Umbilical cord (tissue), 2 donors: ENCODE results near the gene RBM8A. TPM values are rescaled to one million over a fixed set of nuclear protein-coding genes. Genes with fewer than 3 reads are reported as not detected.

Source experiments
- DNase-seq: peaks from one replicate; pipeline ENCODE4 v3.0.0-alpha.2; 2015; ENCODE audit warnings: low spot score
- total RNA-seq: library from RNA; depleted of rRNA; stranded (reverse); fragments of >200 nt; gene quantifications from one replicate; pipeline ENCODE4 v1.2.3, GENCODE V29; 2014; ENCODE audit warnings: low replicate concordance; ENCODE audit not compliant: insufficient read depth

Gene RBM8A
- total RNA-seq, 1 donor from 2014 or later: 106 TPM

- no peak for DNase-seq
Measured at GRCh38 chr1:145884675-145885074, 42.6 kb downstream of the RBM8A start.

DNA sequence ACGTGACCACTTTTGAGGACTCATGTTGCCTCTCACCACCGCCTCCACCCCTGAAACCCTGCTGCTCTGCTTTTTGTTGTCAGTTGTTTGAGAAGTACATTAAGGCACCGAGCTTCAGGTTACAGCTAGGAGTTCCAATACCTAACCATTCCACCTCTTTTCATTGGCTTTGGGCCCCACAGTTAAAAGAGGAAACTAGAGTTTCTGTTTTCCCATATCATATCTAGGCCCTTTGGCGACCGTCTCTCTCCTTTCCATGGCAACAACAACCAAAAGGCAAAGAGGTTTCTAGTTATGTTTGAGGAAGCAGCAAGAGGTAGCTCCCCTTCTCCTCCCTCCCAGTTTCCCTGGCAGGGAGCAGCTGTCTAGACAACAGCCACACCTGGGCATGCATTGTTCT, 47.5 kb downstream of the RBM8A start:
- DNase-seq: no peak

DNA sequence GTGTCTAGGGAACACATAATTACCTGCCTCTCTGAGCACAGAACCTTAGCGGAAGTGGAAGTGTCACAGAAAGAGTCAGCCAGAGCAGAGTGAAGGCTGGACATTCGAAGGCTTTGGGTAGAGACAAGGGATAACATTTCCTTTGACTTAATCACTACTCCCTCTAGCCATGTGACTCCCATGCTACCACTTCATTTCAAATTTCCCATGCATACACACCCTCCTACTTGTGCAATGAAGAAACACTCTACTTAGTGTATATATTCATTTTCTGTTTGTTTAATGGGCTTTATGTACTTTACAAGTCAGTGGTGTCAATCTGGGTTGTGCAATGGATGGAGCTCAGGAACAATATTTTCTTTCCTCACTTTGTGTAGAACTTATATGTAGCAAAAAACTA, 48.6 kb downstream of the RBM8A start:
- no peak for DNase-seq

DNA sequence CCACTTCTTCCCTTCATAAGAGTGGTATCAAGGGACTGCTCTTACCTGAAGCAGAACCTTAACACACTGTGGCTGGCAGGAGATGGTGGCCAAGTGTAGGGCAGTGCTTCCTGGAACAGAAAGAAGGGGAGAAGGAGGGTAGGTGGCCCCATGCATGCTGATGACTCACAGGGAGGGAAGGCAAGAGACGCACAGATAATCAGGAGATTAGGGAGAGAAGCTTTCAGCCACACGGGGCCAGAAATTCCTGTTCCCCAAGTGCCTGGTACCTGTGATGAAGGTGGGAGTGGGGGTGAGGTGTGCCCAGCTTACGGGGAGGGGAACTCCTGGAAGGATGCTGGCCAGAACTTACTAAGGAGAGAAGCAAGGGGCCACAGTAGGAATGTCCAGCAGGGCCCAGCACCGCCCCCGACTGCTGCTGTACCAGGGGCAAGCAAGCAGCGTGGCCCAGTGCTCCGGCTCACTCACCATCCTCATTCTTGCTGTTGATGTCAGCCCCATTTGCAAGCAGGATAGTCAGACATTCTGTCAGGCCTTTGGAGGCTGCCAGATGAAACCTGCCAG, 49.3 kb downstream of the RBM8A start:
- peak; percentile 22 for DNase-seq

GRCh38 chr1:145874646-145875045, 52.6 kb downstream of the RBM8A start:
- no peak for DNase-seq

- DNase-seq: peak; percentile 70
Measured at GRCh38 chr1:145871994-145872924, 55.0 kb downstream of the RBM8A start.

Other genes starting within 250 kb of the RBM8A start
- gene PDZK1, start 220.1 kb downstream of the RBM8A start, total RNA-seq: 16.6 TPM
- gene CD160, start 208.0 kb downstream of the RBM8A start, total RNA-seq: 6.5 TPM
- gene RNF115, start 103.4 kb downstream of the RBM8A start, total RNA-seq: 29.9 TPM
- gene POLR3C, start 103.3 kb downstream of the RBM8A start, total RNA-seq: 23.1 TPM
- gene NUDT17, start 81.9 kb downstream of the RBM8A start, total RNA-seq: 4.3 TPM
- 10.6 TPM for gene PIAS3, start 68.4 kb downstream of the RBM8A start, total RNA-seq
- gene ANKRD35, start 41.6 kb downstream of the RBM8A start, total RNA-seq: 0.72 TPM
- gene ITGA10, start 17.4 kb downstream of the RBM8A start, total RNA-seq: 10.6 TPM
- gene PEX11B, start 8.8 kb downstream of the RBM8A start, total RNA-seq: 34.9 TPM
- gene LIX1L, start 30.5 kb upstream of the RBM8A start, total RNA-seq: 31.5 TPM
- gene ANKRD34A, start 37.1 kb upstream of the RBM8A start, total RNA-seq: not detected
- 5.5 TPM for gene POLR3GL, start 37.2 kb upstream of the RBM8A start, total RNA-seq
- 547 TPM for gene TXNIP, start 69.1 kb upstream of the RBM8A start, total RNA-seq
- gene HJV, start 94.3 kb upstream of the RBM8A start, total RNA-seq: not detected
- 0.24 TPM for gene NBPF10, start 217.3 kb upstream of the RBM8A start, total RNA-seq